ENCODE data around the gene CRYBG1. TPM values are rescaled to one million over a fixed set of nuclear protein-coding genes. Genes with fewer than 3 reads are reported as not detected.
"Not testable (repeated sequence)": the region's sequence is repeated elsewhere in the genome, so short reads cannot be mapped to it uniquely, and the experiment has no call there.

CRYBG1 gene
- total RNA-seq, 4 donors from 2014 or later = 102 to 127 (median 125) TPM

DNA sequence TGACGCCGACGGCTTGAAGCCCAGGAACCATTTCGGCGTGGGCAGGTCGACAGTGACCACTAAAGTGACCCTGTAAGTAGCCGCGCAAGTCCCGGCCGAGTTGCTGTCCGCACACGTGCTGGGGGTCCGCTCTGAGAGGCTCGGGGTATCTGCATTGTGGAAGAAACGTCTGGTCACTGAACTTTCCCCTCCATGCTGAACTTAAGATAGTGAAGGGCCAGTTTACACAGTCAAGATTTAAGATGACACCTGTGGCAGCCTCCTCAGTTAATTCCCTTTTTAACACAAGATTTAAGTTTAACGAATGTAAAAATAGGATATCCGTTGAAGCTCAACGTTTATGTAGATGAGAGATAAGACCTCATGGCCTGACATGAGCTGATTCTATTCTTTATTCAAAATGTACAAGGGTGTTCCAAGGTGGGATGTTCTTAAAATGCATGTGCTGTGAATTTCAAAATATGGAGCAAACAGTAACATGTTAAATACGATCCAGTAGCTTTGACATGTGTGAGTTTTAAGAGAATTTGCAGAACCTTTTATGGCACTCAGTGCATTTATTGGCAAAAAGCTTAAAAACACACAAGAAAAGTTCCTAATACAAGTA is 152.6 kb downstream of the CRYBG1 start:
- peak overlapping the region; percentile 62 for H3K4me3 ChIP-seq (ENCODE audit: low read depth, poor library complexity, severe bottlenecking)
- no peak for TF ChIP-seq CTCF (IDR thresholded peaks at IDR 0.05)
- TF ChIP-seq POLR2A (IDR thresholded peaks at IDR 0.05) = no peak
- WGBS, 2 donors = 9 to 16% methylated on average over 13 of the region's 19 CpGs
- intact Hi-C loops (cut with DNase I; ENCODE audit: low total_unique reads) = no loop called here
- DNase-seq (ENCODE audit: low spot score in 2 of 2) = no peak

DNA sequence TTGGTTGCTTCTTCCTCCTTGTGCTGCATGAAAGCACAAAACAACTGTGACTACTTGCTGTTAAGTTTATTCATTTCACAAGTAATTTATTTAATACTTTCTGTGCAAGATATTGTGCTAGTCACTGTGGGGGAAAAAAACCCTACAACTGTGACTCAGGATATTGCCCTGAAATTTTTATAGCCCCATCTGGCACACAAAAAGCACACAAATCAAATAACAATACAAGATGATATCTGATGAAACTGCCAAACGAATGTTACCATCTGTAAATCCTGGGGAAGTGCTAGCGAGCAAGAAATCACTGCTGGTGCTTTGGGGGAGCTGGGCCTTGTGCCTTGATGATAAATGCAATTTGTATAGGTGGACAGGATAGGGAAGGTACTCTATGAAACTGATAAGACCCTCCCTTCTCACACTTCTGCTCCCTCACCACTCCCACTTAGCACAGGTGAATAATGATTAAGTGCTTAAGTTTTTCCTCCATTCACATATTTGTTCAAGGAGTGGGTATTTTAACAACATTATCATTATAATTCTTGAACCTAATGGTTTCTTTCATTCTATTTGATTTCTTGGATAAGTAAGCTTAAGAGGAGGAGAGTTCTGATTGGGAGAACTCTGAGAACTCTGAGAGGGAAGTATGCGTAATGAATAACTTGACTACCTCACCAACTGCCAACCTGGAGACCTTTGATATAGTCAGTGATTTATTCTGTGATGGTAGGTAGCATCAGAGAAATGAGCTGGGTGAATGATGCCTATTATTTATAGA is 153.5 kb downstream of the CRYBG1 start:
- DNase-seq (ENCODE audit: low spot score in 2 of 2) = no peak
- TF ChIP-seq CTCF (IDR thresholded peaks at IDR 0.05) = no peak
- TF ChIP-seq POLR2A (IDR thresholded peaks at IDR 0.05) = no peak
- 31 to 32% methylated on average over 3 of the region's 3 CpGs for WGBS, 2 donors
- no peak overlapping the region for H3K4me3 ChIP-seq (ENCODE audit: low read depth, poor library complexity, severe bottlenecking)
- intact Hi-C loops (cut with DNase I; ENCODE audit: low total_unique reads) = no loop called here

DNA sequence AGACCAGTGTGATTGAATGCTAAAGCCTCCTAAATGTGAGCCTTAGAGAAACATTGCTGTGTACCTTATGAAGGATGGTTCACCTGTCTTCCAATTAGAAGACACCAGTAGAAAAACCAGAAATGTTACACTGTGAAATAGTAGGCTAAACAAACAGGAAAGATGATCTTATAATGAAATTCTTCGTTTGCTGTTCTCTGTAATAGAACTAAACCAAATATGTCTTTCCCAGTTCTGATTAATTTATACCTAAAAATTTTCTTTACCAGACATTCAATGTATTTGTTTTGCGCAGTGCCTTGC is 154.0 kb downstream of the CRYBG1 start:
- intact Hi-C loops (cut with DNase I; ENCODE audit: low total_unique reads) = no loop called here
- H3K4me3 ChIP-seq (ENCODE audit: low read depth, poor library complexity, severe bottlenecking) = no peak overlapping the region
- 72 to 76% methylated on average over 2 of the region's 2 CpGs for WGBS, 2 donors
- TF ChIP-seq CTCF (IDR thresholded peaks at IDR 0.05) (no peak), POLR2A (IDR thresholded peaks at IDR 0.05) (no peak)
- DNase-seq (ENCODE audit: low spot score in 2 of 2) = no peak

DNA sequence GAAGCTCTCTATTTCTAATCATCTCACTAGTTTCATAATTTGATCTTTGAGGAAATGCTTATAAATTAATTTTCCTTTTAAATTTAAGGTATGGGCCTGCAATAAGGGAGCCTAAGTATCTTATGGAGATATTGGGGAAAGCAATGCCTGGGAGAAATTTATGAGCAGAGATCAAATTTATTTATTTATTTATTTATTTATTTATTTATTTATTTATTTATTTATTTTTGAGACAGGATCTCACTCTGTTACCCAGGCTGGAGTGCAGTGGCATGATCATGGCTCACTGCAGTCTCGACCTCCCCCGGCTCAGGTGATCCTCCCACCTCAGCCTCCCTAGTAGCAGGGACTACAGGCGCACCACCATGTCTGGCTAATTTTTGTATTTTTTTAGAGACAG is 155.1 kb downstream of the CRYBG1 start:
- DNase-seq (ENCODE audit: low spot score in 2 of 2); intact Hi-C loops (cut with DNase I; ENCODE audit: low total_unique reads); H3K4me3 ChIP-seq (ENCODE audit: low read depth, poor library complexity, severe bottlenecking): not testable (repeated sequence)
- WGBS, 2 donors = 94 to 95% methylated on average over 3 of the region's 3 CpGs

GRCh38 chr6:106516616-106517015 is 156.1 kb downstream of the CRYBG1 start:
- H3K4me3 ChIP-seq (ENCODE audit: low read depth, poor library complexity, severe bottlenecking) = no peak overlapping the region
- no peak for DNase-seq (ENCODE audit: low spot score in 2 of 2)
- WGBS, 2 donors = 39 to 48% methylated on average over 4 of the region's 4 CpGs
- TF ChIP-seq POLR2A (IDR thresholded peaks at IDR 0.05) (no peak), CTCF (IDR thresholded peaks at IDR 0.05) (no peak)
- intact Hi-C loops (cut with DNase I; ENCODE audit: low total_unique reads) = no loop called here

DNA sequence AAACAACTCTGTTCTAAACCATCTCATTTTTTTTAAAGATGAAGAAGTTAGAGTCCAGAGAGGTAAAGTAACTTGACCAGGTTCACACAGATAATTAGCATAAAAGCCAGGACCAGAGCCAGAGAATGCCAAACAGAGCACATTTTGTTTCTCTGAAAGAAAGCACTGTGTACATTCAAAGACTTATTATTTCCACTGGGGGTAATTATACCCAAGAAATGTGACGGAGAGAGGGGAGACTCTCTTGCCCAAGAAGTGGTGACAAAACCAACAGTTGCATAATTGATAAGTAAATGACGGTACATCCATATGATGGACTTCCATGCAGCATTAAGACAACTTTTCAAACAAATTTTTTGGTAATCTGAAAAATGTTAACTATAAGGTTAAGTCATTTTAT is 157.2 kb downstream of the CRYBG1 start:
- 54 to 74% methylated on average over 2 of the region's 2 CpGs for WGBS, 2 donors
- H3K4me3 ChIP-seq (ENCODE audit: low read depth, poor library complexity, severe bottlenecking) = no peak overlapping the region
- TF ChIP-seq POLR2A (IDR thresholded peaks at IDR 0.05) = no peak
- no peak for TF ChIP-seq CTCF (IDR thresholded peaks at IDR 0.05)
- intact Hi-C loops (cut with DNase I; ENCODE audit: low total_unique reads) = no loop called here
- DNase-seq (ENCODE audit: low spot score in 2 of 2) = no peak

All from lower leg skin (tissue), 4 donors.